OCI-LY7 (cell line): ENCODE results near the gene FHIP1A. TPM values are rescaled to one million over a fixed set of nuclear protein-coding genes. Genes with fewer than 3 reads are reported as not detected.

Experiments used
- Bru-seq: library from RNA; stranded (reverse); fragments of 400-500 nt; gene quantifications from one replicate; lab custom pipeline; 2021; lab: Mats Ljungman, UMichigan
- BruChase-seq, 2 experiments: library from RNA; stranded (reverse); fragments of 400-500 nt; gene quantifications; one replicate each; lab custom pipeline; 2021; lab: Mats Ljungman, UMichigan
- BruUV-seq: library from RNA; stranded (reverse); fragments of 400-500 nt; replicated peaks from 2 replicates; lab custom pipeline; 2021; lab: Mats Ljungman, UMichigan
- CTCF ChIA-PET: fragments of 300-600 bp; sonication (Branson Sonifier 250); formaldehyde crosslinking; loops from one replicate; lab custom pipeline; 2022; ENCODE audit warnings: antibody characterized with exemption; ENCODE audit not compliant: unreplicated experiment; lab: Charles Lee
- POLR2A ChIA-PET: fragments of 300-600 bp; sonication (Branson Sonifier 250); formaldehyde crosslinking; loops from one replicate; lab custom pipeline; 2022; ENCODE audit warnings: antibody characterized with exemption; lab: Charles Lee
- DNase-seq: peaks from one replicate; pipeline ENCODE4 v3.0.0-alpha.2; 2015; ENCODE audit warnings: low spot score
- H2AFZ ChIP-seq: fragments of 200-600 bp; sonication (generic), shearing (Covaris generic); 2 replicates; pipeline ENCODE4 v1.6.1; 2014; ENCODE audit warnings: mild to moderate bottlenecking, antibody characterized with exemption, low read length, moderate library complexity
- H3K27ac ChIP-seq: fragments of 200-600 bp; sonication (generic); 2 replicates; pipeline ENCODE4 v1.5.1; 2014; ENCODE audit warnings: mixed run types, low read depth, mild to moderate bottlenecking, moderate library complexity, low read length, inconsistent platforms; ENCODE audit not compliant: poor library complexity, severe bottlenecking
- H3K36me3 ChIP-seq: fragments of 200-600 bp; sonication (generic); 2 replicates; pipeline ENCODE4 v1.6.1; 2014; ENCODE audit warnings: mild to moderate bottlenecking, antibody characterized with exemption, low read length, moderate library complexity, mixed read lengths; ENCODE audit not compliant: insufficient read depth
- H3K4me1 ChIP-seq: fragments of 200-600 bp; sonication (generic); 2 replicates; pipeline ENCODE4 v1.5.1; 2014; ENCODE audit warnings: mild to moderate bottlenecking, low read length; ENCODE audit not compliant: insufficient read depth, poor library complexity, severe bottlenecking
- H3K4me2 ChIP-seq: fragments of 200-600 bp; sonication (generic); 2 replicates; pipeline ENCODE4 v1.6.1; 2014; ENCODE audit warnings: mild to moderate bottlenecking, low read length
- H3K4me3 ChIP-seq: fragments of 200-600 bp; sonication (generic); 2 replicates; pipeline ENCODE4 v1.5.1; 2014; ENCODE audit warnings: mild to moderate bottlenecking, low read depth, low read length; ENCODE audit not compliant: poor library complexity, severe bottlenecking
- H3K79me2 ChIP-seq: fragments of 200-600 bp; sonication (generic); 2 replicates; pipeline ENCODE4 v1.6.1; 2016; ENCODE audit warnings: low read depth, mild to moderate bottlenecking, low read length, moderate library complexity, mixed read lengths; ENCODE audit not compliant: insufficient read depth
- H3K9me2 ChIP-seq: fragments of 200-600 bp; sonication (generic); 2 replicates; pipeline ENCODE4 v1.6.1; 2016; ENCODE audit warnings: mild to moderate bottlenecking, low read length, mixed read lengths; ENCODE audit not compliant: insufficient read depth
- H3K9me3 ChIP-seq: fragments of 200-600 bp; sonication (generic); 2 replicates; pipeline ENCODE4 v1.6.1; 2014; ENCODE audit warnings: mild to moderate bottlenecking, mixed run types, low read length, mixed read lengths
- H4K20me1 ChIP-seq: fragments of 200-600 bp; sonication (generic); 2 replicates; pipeline ENCODE4 v1.6.1; 2014; ENCODE audit warnings: mild to moderate bottlenecking, antibody characterized with exemption, low read length, moderate library complexity, mixed read lengths; ENCODE audit not compliant: insufficient read depth
- EZH2phosphoT487 ChIP-seq: fragments of 200-600 bp; sonication (generic); IDR thresholded peaks from 2 replicates; pipeline ENCODE4 v1.6.1; 2018; ENCODE audit warnings: low read depth, borderline replicate concordance, mild to moderate bottlenecking, mixed run types, antibody characterized with exemption, low read length, moderate library complexity, mixed read lengths
- intact Hi-C: fragments of 100-400 bp; cut with micrococcal nuclease; formaldehyde crosslinking; loops from one replicate; pipeline ENCODE4 v1.10.0; 2022; ENCODE audit not compliant: unreplicated experiment
- long read RNA-seq: library from polyadenylated mRNA; stranded (forward); transcript quantifications from one replicate; pipeline ENCODE4 v2.0.0, GENCODE V29; 2022
- total RNA-seq, 2 experiments: library from RNA; depleted of rRNA in 1 of 2; stranded (reverse); fragments of >200 nt in 1 of 2; shearing (Covaris generic) in 1 of 2; gene quantifications; 2 replicates each; pipeline ENCODE4 v1.2.3, GENCODE V29; 2014 to 2022
- TF ChIP-seq, protein P1 (sequence below): fragments of 200-600 bp; sonication (generic); conservative IDR thresholded peaks from 2 replicates; pipeline ENCODE4 v1.5.1; 2014; ENCODE audit warnings: mild to moderate bottlenecking, antibody characterized with exemption, low read length, moderate library complexity, mixed read lengths

The FHIP1A gene
- total RNA-seq (2014; rRNA removed; shearing (Covaris generic)): not detected in 2 replicates
- total RNA-seq (2022): not detected in 2 replicates
- percentile 9 among the genes with signal in this experiment for Bru-seq, nascent RNA
- BruChase-seq, experiment 1, labeled RNA remaining after a 6-hour chase: percentile 4 among the genes with signal in this experiment
- BruChase-seq, experiment 2, labeled RNA remaining after a 2-hour chase: percentile 7 among the genes with signal in this experiment
- long read RNA-seq: 0 reads

DNA sequence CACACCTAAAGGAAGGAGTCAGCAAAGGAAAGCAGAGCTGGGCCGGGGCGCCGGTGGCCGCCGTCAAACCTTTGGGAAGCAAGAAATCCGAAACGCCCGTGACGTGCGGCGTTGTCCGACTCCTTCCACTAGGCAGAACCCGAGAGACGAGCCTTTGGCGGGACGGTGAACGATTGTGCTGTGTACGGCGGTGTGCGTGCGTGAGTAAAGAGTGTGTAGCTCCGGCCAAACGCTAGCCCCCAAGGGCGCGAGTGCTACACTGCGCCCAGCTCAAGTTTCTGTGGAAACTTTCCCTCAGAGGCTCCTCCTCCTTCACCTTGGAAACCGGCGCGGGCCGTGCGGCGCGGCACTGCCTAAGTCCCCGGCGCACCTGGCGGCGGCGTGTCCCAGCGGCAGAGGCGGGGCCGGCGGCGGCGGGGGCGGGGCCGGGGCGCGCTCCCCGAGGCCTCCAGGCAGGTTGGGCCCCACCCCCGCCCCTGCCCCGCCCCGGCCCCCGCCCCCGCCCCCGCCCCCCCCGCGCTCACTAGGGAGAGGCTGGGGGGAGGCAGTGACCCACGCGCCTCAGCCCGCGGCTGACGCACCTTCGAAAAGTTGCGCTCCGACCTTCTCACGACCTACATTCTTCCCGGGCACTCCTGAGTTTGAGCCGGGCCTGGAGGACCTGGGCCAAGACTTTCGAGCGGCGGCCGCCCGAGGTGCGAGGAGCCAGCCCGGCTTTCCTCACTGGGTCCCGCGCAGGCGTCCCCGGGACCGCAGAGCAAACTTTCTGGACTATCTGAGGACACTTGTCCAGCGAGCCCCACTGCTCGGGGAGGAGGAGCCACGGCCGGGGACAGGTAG lies at the start of gene FHIP1A:
Gene FHIP1A, plus strand, starts transcription at position 547 of the 840 bp plus-strand sequence. CDS start 157,084 bp downstream, outside the sequence.
- peak within 1 kb of the TSS; percentile 69 for H3K4me2 ChIP-seq
- no peaks in the 10 kb centered on the region for H3K9me2 ChIP-seq
- peak; percentile 63 for DNase-seq
- ChIA-PET POLR2A (no interaction called here), CTCF (no interaction called here)
- intact Hi-C loops: no loop called here
- peak within 1 kb of the TSS; percentile 69; the same call in 1 of the 2 replicates for H2AFZ ChIP-seq
- H3K79me2 ChIP-seq: no peaks in the 10 kb centered on the region
- no peaks in the 10 kb centered on the region for H3K9me3 ChIP-seq
- no peaks in the 10 kb centered on the region for H3K36me3 ChIP-seq
- H3K4me3 ChIP-seq: peak within 1 kb of the TSS; percentile 61
- no peak within 1 kb of the TSS for H3K27ac ChIP-seq
- H4K20me1 ChIP-seq: no peaks in the 10 kb centered on the region
- H3K4me1 ChIP-seq: no peaks in the 10 kb centered on the region
- TF ChIP-seq, protein P1, sequence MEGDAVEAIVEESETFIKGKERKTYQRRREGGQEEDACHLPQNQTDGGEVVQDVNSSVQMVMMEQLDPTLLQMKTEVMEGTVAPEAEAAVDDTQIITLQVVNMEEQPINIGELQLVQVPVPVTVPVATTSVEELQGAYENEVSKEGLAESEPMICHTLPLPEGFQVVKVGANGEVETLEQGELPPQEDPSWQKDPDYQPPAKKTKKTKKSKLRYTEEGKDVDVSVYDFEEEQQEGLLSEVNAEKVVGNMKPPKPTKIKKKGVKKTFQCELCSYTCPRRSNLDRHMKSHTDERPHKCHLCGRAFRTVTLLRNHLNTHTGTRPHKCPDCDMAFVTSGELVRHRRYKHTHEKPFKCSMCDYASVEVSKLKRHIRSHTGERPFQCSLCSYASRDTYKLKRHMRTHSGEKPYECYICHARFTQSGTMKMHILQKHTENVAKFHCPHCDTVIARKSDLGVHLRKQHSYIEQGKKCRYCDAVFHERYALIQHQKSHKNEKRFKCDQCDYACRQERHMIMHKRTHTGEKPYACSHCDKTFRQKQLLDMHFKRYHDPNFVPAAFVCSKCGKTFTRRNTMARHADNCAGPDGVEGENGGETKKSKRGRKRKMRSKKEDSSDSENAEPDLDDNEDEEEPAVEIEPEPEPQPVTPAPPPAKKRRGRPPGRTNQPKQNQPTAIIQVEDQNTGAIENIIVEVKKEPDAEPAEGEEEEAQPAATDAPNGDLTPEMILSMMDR: no peak
- no peak for TF ChIP-seq EZH2phosphoT487
- BruUV-seq: no TSS peak

DNA sequence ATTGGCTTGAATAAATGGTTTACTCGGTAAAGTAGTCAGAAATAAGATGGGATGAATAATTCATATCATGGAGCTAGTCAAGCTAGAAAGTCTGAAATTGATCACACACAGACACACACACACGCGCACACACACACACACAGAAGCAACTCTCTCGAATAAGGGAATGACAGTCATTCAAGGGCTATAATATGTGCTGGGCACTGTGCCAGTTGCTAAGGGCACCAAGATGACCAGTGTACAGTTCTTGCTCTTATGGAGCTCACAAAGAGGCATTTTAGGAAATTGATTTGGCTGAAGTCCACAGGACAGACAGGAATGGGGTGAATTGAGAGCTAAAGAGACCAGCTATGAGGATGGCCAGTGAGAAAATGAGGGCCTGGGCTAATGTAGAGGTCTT lies 49.4 kb upstream of the FHIP1A start:
- no peak overlapping the region for H3K4me3 ChIP-seq
- TF ChIP-seq EZH2phosphoT487: no peak
- TF ChIP-seq, protein P1: no peak
- CTCF ChIA-PET: no interaction called here
- H3K9me3 ChIP-seq: no peaks in the 10 kb centered on the region
- no peaks in the 10 kb centered on the region for H3K9me2 ChIP-seq
- no peak for DNase-seq
- H3K4me2 ChIP-seq: no peak overlapping the region
- no peaks in the 10 kb centered on the region for H3K36me3 ChIP-seq
- intact Hi-C loops: no loop called here
- POLR2A ChIA-PET: no interaction called here
- no peak overlapping the region for H2AFZ ChIP-seq
- no peaks in the 10 kb centered on the region for H3K79me2 ChIP-seq
- no peaks in the 10 kb centered on the region for H3K4me1 ChIP-seq
- H4K20me1 ChIP-seq: no peaks in the 10 kb centered on the region
- no peak overlapping the region for H3K27ac ChIP-seq
- no TSS peak for BruUV-seq
